A549 (cell line): Measurements from ENCODE around the gene NEK8. TPM values are rescaled to one million over a fixed set of nuclear protein-coding genes. Genes with fewer than 3 reads are reported as not detected.
A peak's percentile ranks its signal among the peaks of the same experiment; 100 is the strongest.

Experiments used
- ATAC-seq, 2 experiments: fragments of 200-7000 bp in 1 of 2; fragments of >200 bp in 1 of 2; cut with Nextera tagmentation in 1 of 2; cut with Tn5 transposase in 1 of 2; 3 replicates each; pipeline versions ENCODE4 v1.8.0 to v1.9.1; 2018 to 2020; ENCODE audit warnings: mild to moderate bottlenecking in 1 of 2, moderate library complexity in 1 of 2
- CTCF ChIA-PET: fragments of 300-600 bp; sonication (Branson Sonifier 250); formaldehyde crosslinking; extraction: SDS; loops from one replicate; lab custom pipeline; 2021; ENCODE audit warnings: antibody characterized with exemption, inconsistent platforms; lab: Yijun Ruan, JAX
- POLR2A ChIA-PET: fragments of 350-600 bp; formaldehyde crosslinking; extraction: SDS; loops from one replicate; lab custom pipeline; 2021; ENCODE audit warnings: antibody characterized with exemption, inconsistent platforms; lab: Yijun Ruan, JAX
- DNase-seq, 2 experiments: peaks; one replicate each; pipeline versions ENCODE4 v3.0.0 to v3.0.0-alpha.2; 2011 to 2016; ENCODE audit warnings: low read depth in 1 of 2, low spot score in 1 of 2
- FAIRE-seq: peaks from 2 replicates; lab custom pipeline; 2011; peaks lifted over from hg19 to GRCh38; lab: Jason Lieb, UNC
- H3K27ac ChIP-seq, 2 experiments: fragments of >200 bp; sonication (Bioruptor Twin); formaldehyde crosslinking; 3 replicates each; pipeline ENCODE4 v1.5.1; 2016 to 2017
- H3K4me1 ChIP-seq: fragments of >200 bp; sonication (Bioruptor Twin); formaldehyde crosslinking; 3 replicates; pipeline ENCODE4 v1.6.1; 2016
- H3K4me2 ChIP-seq: fragments of >200 bp; sonication (Bioruptor Twin); formaldehyde crosslinking; 3 replicates; pipeline ENCODE4 v1.6.1; 2016
- H3K4me3 ChIP-seq: fragments of >200 bp; sonication (Bioruptor Twin); formaldehyde crosslinking; 3 replicates; pipeline ENCODE4 v1.5.1; 2016
- H3K9me3 ChIP-seq: fragments of >200 bp; sonication (Bioruptor Twin); formaldehyde crosslinking; 3 replicates; pipeline ENCODE4 v1.6.1; 2016
- ATOH8 ChIP-seq: fragments of 250-450 bp; sonication (Bioruptor Pico); IDR thresholded peaks from 2 replicates; pipeline ENCODE4 v1.5.0; 2020; ENCODE audit warnings: low read depth, mild to moderate bottlenecking, moderate library complexity
- BHLHE40 ChIP-seq: IDR thresholded peaks from 2 replicates; pipeline ENCODE4 v1.6.1; 2012; ENCODE audit warnings: low read depth, low read length, inconsistent platforms
- CHD2 ChIP-seq: fragments of 150-350 bp; IDR thresholded peaks from 2 replicates; pipeline ENCODE4 v1.6.1; 2014; ENCODE audit warnings: low read length; ENCODE audit not compliant: partially characterized antibody
- EHF ChIP-seq: fragments of 250-450 bp; sonication (Bioruptor Pico); IDR thresholded peaks from 2 replicates; pipeline ENCODE4 v1.5.0; 2020; ENCODE audit warnings: mild to moderate bottlenecking
- ELK1 ChIP-seq: fragments of 150-350 bp; IDR thresholded peaks from 2 replicates; pipeline ENCODE4 v1.6.1; 2014; ENCODE audit warnings: low read depth, mild to moderate bottlenecking, low read length
- ESRRA ChIP-seq: fragments of 150-350 bp; IDR thresholded peaks from 2 replicates; pipeline ENCODE4 v1.6.1; 2014; ENCODE audit warnings: mild to moderate bottlenecking, low read length, borderline replicate concordance
- FOSB ChIP-seq: fragments of 250-450 bp; sonication (Bioruptor Pico); IDR thresholded peaks from 2 replicates; pipeline ENCODE4 v1.5.0; 2020; ENCODE audit warnings: mild to moderate bottlenecking, moderate library complexity
- HEYL ChIP-seq: fragments of 250-450 bp; sonication (Bioruptor Pico); IDR thresholded peaks from 2 replicates; pipeline ENCODE4 v1.8.0; 2021; ENCODE audit warnings: mild to moderate bottlenecking, moderate library complexity
- HMGXB4 ChIP-seq: fragments of 250-450 bp; sonication (Bioruptor Pico); IDR thresholded peaks from 2 replicates; pipeline ENCODE4 v1.5.0; 2021; ENCODE audit warnings: mild to moderate bottlenecking, moderate library complexity, borderline replicate concordance
- HOXB5 ChIP-seq: fragments of 250-450 bp; sonication (Bioruptor Pico); IDR thresholded peaks from 2 replicates; pipeline ENCODE4 v1.5.0; 2020; ENCODE audit warnings: mild to moderate bottlenecking, moderate library complexity
- JUNB ChIP-seq: fragments of >200 bp; sonication (Bioruptor Twin); formaldehyde crosslinking; IDR thresholded peaks from 2 replicates; pipeline ENCODE4 v1.6.1; 2016
- KDM5A ChIP-seq: fragments of 200-600 bp; sonication (generic); IDR thresholded peaks from 2 replicates; pipeline ENCODE4 v1.6.1; 2016; ENCODE audit warnings: antibody characterized with exemption, mild to moderate bottlenecking
- NFE2L2 ChIP-seq: fragments of 150-350 bp; conservative IDR thresholded peaks from 2 replicates; pipeline ENCODE4 v1.6.1; 2014; ENCODE audit warnings: low read length
- NPAS2 ChIP-seq: fragments of 250-450 bp; sonication (Bioruptor Pico); IDR thresholded peaks from 2 replicates; pipeline ENCODE4 v1.8.0; 2022; ENCODE audit warnings: mild to moderate bottlenecking, moderate library complexity, borderline replicate concordance
- PHF8 ChIP-seq: fragments of 200-600 bp; sonication (generic); IDR thresholded peaks from 2 replicates; pipeline ENCODE4 v1.6.1; 2016; ENCODE audit warnings: low read depth, mild to moderate bottlenecking, antibody characterized with exemption, moderate library complexity, borderline replicate concordance
- POLR2A ChIP-seq: IDR thresholded peaks from 2 replicates; pipeline ENCODE4 v1.6.1; 2012; ENCODE audit warnings: mild to moderate bottlenecking, low read length
- RARB ChIP-seq: fragments of 250-450 bp; sonication (Bioruptor Pico); IDR thresholded peaks from 2 replicates; pipeline ENCODE4 v1.8.0; 2021; ENCODE audit warnings: mild to moderate bottlenecking, moderate library complexity
- REST ChIP-seq: fragments of 200-600 bp; sonication (generic); IDR thresholded peaks from 2 replicates; pipeline ENCODE4 v1.6.1; 2016; ENCODE audit warnings: antibody characterized with exemption, mild to moderate bottlenecking, moderate library complexity
- SREBF2 ChIP-seq: fragments of 450-650 bp; IDR thresholded peaks from 2 replicates; pipeline ENCODE4 v1.6.1; 2014; ENCODE audit warnings: mild to moderate bottlenecking, moderate library complexity
- WGBS: methylation state at CpG from one replicate; pipeline ENCODE4 v1.1.6; 2017; ENCODE audit errors: missing lambda C conversion rate; 5-methylcytosine and 5-hydroxymethylcytosine counted together
- polyA plus RNA-seq, 4 experiments: library from polyadenylated mRNA; depleted of rRNA in 3 of 4; stranded (reverse); fragments of >200 nt; fragmentation: RNase III in 1 of 4; extraction: RNeasy Plus Mini Kit Qiagen cat#74134 plus additional on column Dnase treatment in 1 of 4; gene quantifications; 2 replicates in 3 of 4; 3 replicates in 1 of 4; pipeline ENCODE4 v1.2.3, GENCODE V29; 2011 to 2017
- TF ChIP-seq, protein P1 (sequence below): IDR thresholded peaks from 2 replicates; pipeline ENCODE4 v1.6.1; 2012
- TF ChIP-seq, protein P2 (sequence below): fragments of 450-650 bp; IDR thresholded peaks from 2 replicates; pipeline ENCODE4 v1.6.1; 2014; ENCODE audit warnings: antibody characterized with exemption

The NEK8 gene
- polyA plus RNA-seq, 2 of the 4 experiments (the other 2 are of a cell fraction) = 5.1 to 5.3 TPM

GRCh38 chr17:28705728-28706334 is 22.8 kb upstream of the NEK8 start:
- ChIA-PET POLR2A (interaction anchor here (2.4 kb wide), 1 partner anchor 14 kb away, joined by 9 read pairs; the partner anchor contains the start of gene RPL23A), CTCF (interaction anchor here (0.7 to 31.4 kb wide), 5 partner anchors 3 to 241 kb away, joined by 3 to 335 read pairs (median 7); partner anchors contain the start of genes PROCA1 and RPL23A)
- WGBS = 80% methylated on average over 10 of the region's 10 CpGs
- no peak for DNase-seq
- no peak for FAIRE-seq
- H3K27ac ChIP-seq = no peak overlapping the region
- ATAC-seq = 0 out of 6 replicates have a peak, but pooled peaks of 1 of the 2 experiments have one; percentile 1
- no peak overlapping the region for H3K4me3 ChIP-seq
- TF ChIP-seq ATOH8 = no peak
- TF ChIP-seq, protein P1, sequence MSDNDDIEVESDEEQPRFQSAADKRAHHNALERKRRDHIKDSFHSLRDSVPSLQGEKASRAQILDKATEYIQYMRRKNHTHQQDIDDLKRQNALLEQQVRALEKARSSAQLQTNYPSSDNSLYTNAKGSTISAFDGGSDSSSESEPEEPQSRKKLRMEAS = no peak
- TF ChIP-seq HEYL (CRISPR knock-in tag) = no peak
- TF ChIP-seq NFE2L2 = no peak
- no peak for TF ChIP-seq EHF (CRISPR knock-in tag)
- TF ChIP-seq HMGXB4 (CRISPR knock-in tag) = no peak
- H3K4me2 ChIP-seq = no peak overlapping the region
- H3K4me1 ChIP-seq = 0 out of 3 replicates have a peak, but pooled peaks cover 5% of the 10 kb centered on the region
- no peaks in the 10 kb centered on the region for H3K9me3 ChIP-seq

DNA sequence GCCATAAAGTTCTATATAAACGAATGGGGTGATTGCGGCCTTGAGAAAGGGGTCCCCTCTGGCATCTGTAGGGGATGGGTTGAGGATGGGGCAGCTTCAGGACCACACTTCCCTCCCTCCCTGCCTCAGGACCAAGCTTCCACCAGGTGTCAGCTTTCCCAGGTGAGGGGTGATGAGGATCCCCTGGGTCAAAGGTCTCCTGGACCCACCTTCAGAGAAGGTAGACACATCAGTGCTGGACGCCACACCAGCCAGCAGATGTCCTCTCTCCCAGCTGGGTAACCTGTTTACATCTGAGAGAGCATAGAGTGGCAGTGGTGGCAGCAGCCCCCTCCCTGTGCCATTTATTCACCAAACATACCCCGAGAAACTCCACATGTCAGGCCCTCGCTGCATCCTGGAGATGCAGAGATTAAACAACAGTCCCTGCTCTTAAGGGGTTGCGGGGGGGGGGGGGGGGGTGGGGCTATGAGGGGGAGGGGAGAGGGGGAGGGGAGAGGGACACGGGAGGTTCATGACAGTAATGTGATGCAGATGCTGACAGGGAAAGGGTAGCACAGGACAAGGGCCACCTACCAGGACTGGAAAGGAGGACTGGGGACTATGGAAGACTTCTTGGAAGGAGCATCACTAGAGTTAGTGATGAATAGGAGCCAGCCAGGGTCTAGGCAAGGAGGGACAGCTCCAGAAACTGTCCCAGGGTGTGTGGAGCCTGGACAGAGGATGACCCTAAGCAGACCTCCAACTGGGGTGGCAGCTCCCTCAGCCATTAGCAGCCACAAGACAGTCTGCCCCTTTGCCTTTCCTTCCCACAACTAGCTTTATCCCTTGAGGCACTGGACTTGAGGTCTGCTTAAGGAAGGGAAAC is 21.9 kb upstream of the NEK8 start:
- POLR2A ChIA-PET = no interaction called here
- no peak for FAIRE-seq
- DNase-seq = no peak
- no peaks in the 10 kb centered on the region for H3K9me3 ChIP-seq
- WGBS = 56% methylated on average over 5 of the region's 7 CpGs
- no peak overlapping the region for H3K4me3 ChIP-seq
- CTCF ChIA-PET = interaction anchor here (0.7 to 17.6 kb wide), 4 partner anchors 13 to 58 kb away, joined by 3 to 335 read pairs (median 3); partner anchors contain the start of gene RPL23A
- no peak overlapping the region for H3K4me2 ChIP-seq
- H3K27ac ChIP-seq = no peak overlapping the region
- ATAC-seq = no peak
- no peak for TF ChIP-seq HMGXB4 (CRISPR knock-in tag)
- no peak for TF ChIP-seq REST
- TF ChIP-seq, protein P2, sequence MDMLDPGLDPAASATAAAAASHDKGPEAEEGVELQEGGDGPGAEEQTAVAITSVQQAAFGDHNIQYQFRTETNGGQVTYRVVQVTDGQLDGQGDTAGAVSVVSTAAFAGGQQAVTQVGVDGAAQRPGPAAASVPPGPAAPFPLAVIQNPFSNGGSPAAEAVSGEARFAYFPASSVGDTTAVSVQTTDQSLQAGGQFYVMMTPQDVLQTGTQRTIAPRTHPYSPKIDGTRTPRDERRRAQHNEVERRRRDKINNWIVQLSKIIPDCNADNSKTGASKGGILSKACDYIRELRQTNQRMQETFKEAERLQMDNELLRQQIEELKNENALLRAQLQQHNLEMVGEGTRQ = no peak
- no peak for TF ChIP-seq KDM5A
- no peak for TF ChIP-seq FOSB (CRISPR knock-in tag)
- TF ChIP-seq POLR2A = no peak
- TF ChIP-seq HEYL (CRISPR knock-in tag) = no peak
- TF ChIP-seq ELK1 = no peak
- TF ChIP-seq PHF8 = no peak
- no peak for TF ChIP-seq JUNB
- no peak for TF ChIP-seq CHD2
- no peak for TF ChIP-seq NPAS2 (CRISPR knock-in tag)
- TF ChIP-seq SREBF2 = no peak
- no peak for TF ChIP-seq ESRRA
- no peak for TF ChIP-seq HOXB5 (CRISPR knock-in tag)
- no peak for TF ChIP-seq BHLHE40
- TF ChIP-seq RARB (CRISPR knock-in tag) = no peak
- peaks cover 8% of the 10 kb centered on the region for H3K4me1 ChIP-seq
